Activated CD8-positive, alpha-beta memory T cell treated with anti-CD3 and anti-CD28 coated beads, Interleukin-2, amount 50 U/mL, for 24 hours (primary cell): ENCODE measurements around the gene USF1.
"Not testable (repeated sequence)": the region's sequence is repeated elsewhere in the genome, so short reads cannot be mapped to it uniquely, and the experiment has no call there.

Source experiments
- DNase-seq: peaks from one replicate; pipeline ENCODE4 v3.0.0-alpha.2; 2020; ENCODE audit errors: extremely low read depth

The USF1 gene

GRCh38 chr1:161077426-161077825 lies 31.6 kb upstream of the USF1 start:
- DNase-seq, result no peak

- no peak for DNase-seq
Observed at GRCh38 chr1:161076410-161076809, 30.6 kb upstream of the USF1 start.

GRCh38 chr1:161074676-161075368 lies 29.0 kb upstream of the USF1 start:
- DNase-seq, result no peak

GRCh38 chr1:161073474-161074121 lies 27.8 kb upstream of the USF1 start:
- DNase-seq, result no peak

GRCh38 chr1:161072751-161073449 lies 27.1 kb upstream of the USF1 start:
- DNase-seq, result no peak

- no peak for DNase-seq
Observed at GRCh38 chr1:161071886-161072371, 26.2 kb upstream of the USF1 start.

GRCh38 chr1:161070761-161071160 lies 25.0 kb upstream of the USF1 start:
- no peak for DNase-seq

DNA sequence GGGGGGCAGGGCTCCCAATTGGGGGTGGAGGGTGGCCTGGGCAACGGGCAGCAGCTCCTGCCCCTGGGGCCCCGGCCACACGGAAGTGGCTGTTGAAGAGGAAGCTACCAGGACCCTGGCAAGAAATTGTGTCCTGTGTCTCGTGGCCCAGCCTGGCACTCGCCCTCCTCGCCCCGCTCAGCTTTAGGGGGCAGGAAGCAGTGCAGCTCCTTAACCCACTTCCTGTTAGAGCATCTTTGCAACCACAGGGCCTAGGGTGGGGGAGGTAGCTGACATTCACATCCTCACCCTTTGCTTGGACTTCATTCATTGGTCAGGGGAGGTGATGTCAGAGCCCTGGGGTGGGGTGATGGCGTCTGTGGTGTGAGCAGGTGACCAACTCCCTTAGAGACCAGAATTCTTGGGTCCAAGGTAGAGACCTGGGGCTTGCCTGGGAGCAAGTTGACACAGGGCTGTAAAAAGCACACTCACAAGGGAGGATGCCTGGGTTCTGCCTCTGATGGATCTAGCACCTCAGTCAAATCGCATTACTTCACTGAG lies 24.0 kb upstream of the USF1 start, which contains the start of gene ARHGAP30:
ARHGAP30 (minus strand) TSS at position 161 of the 540 bp plus-strand sequence. CDS start 267 bp downstream, outside the sequence.
- DNase-seq, result peak; percentile 62

GRCh38 chr1:161069241-161069640 lies 23.5 kb upstream of the USF1 start:
- DNase-seq, result no peak

GRCh38 chr1:161068306-161069234 lies 22.8 kb upstream of the USF1 start:
- DNase-seq, result peak; percentile 55

DNA sequence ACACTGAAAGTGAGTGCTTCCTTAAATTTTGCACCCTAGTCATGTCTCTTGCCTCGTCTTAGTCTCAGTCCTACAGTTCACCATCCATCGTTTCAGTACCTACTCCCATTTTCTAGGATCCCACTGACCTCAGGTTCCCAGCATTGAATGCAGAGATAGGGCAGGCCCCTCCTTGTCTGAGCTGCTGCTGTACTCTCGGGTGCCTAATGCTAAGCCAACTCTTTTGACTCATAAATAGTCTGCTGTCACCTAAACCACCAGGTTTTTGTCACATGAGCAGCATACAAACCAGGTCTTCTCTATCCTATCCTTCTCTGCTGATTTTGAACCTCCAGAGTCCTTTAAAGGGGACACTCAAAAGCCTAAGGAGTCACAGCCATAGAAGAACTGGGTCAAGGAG lies 20.9 kb upstream of the USF1 start:
- no peak for DNase-seq

GRCh38 chr1:161065681-161066080 lies 19.9 kb upstream of the USF1 start:
- not testable (repeated sequence) for DNase-seq

DNA sequence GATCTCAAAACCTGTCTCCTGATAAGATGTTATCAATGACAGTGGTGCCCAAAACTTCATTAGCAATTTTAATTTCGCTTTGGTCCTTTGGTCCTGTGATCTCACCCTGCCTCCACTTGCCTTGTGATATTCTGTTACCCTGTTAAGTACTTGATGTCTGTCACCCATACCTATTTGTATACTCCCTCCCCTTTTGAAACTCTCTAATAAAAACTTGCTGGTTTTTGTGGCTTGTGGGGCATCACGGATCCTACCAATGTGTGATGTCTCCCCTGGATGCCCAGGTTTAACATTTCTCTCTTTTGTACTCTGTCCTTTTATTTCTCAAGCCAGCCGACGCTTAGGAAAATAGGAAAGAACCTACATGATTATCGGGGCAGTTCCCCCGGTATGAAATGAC lies 18.2 kb upstream of the USF1 start:
- not testable (repeated sequence) for DNase-seq

- no peak for DNase-seq
Observed at GRCh38 chr1:161061419-161061818, 15.6 kb upstream of the USF1 start.

GRCh38 chr1:161059293-161059692 lies 13.5 kb upstream of the USF1 start:
- no peak for DNase-seq

GRCh38 chr1:161054805-161055204 lies 9.0 kb upstream of the USF1 start:
- DNase-seq, result no peak

DNA sequence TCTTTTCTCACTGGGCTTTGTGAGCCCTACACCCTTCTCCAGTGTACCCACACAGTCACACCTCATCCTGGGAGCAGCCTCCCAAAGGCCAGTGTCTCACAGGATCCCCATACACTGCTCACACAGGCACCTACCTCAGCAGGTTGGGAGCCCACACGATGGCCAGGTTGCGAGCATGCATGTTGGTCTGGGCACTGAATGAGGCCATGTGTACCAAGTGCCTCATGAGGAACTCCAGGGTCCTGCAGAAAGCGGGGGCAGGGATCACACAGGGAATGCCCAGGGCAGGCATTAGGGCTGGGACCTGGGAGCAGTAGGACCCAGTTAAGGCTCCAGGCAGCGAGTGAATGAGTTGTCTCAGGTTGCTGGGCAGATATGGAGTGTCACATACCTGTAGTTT lies 8.5 kb upstream of the USF1 start:
- no peak for DNase-seq

DNA sequence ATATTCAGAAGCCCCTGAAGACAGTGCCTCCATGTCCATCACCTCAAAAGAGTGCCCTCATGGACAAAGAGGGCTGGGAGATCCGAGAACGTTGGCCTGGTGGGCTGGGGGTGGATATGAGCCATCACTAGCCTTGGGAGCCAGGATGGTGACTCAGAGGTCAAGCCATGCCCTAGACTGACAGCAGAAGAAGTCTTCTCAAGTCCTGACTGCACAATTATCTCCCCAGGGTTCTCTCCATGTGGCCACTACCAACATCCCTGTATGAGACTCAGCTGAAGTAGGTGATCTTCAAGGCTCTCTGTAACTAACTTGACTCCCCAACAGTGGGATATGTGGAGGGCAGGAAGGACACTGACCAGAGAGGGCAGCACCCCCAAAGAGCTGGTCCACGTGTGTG lies 7.1 kb upstream of the USF1 start:
- no peak for DNase-seq

DNA sequence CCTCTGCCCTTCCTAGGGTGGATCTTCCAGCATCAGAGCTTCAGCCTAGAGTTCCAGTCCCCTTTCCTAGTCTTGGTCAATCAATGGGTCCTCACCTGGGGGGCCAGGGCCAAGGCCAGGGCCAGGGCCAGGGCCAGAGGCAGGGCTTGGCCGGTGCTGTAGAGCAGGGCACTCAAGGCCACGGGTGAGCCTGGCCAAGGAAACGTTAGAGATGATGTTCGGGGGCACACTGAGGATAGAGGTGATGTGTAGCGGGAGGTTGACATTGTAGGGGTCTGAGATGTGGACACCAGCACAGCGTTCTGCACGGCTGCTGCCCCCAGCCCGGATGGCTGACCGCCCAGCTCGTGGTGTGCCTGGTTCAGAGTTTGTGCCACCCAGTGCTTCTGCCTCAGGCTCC lies 5.4 kb upstream of the USF1 start:
- DNase-seq, result no peak

DNA sequence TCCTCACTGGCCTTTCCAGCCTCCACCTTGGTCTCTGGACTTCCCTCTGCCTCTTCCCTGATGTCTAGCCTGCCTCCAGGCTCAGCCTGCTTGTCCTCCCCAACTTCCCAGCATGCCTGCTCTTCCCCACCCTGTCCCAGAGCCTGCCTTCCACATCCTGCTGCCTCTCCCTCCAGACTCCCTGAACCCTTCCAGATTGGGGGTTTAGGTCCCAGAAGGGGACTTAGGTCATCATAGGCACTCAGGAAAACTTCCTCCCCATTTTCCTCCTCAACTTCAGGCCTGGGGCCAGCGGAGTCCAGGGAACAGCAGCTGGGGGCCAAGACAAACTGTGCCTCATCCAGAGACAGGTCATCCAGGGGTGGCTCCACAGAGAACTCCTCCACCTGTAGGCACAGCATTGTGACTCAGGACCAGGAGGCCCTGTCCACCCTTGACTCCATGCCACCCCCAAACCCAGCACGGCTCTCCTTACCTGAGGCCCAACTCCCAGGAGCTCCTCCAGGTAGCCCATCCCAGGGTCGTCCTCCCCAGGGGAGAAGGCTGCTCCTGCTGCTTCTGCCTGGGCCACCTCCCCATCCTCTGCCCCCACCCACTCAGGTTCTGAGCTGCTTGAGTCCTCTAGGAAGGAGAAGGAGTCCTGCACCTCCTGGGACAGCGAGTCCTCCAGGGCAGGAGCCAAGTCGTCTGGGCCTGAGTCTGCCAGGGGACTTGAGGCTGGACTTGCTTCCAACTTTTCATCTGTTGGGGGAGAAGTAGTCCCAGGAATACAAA lies 3.4 kb upstream of the USF1 start:
- DNase-seq, result no peak
